H1 (cell line): ENCODE results near the gene PPM1M. TPM values are rescaled to one million over a fixed set of nuclear protein-coding genes. Genes with fewer than 3 reads are reported as not detected.

Experiments
- EP300 ChIP-seq, 2 experiments: IDR thresholded peaks; 1 replicate in 1 of 2; 2 replicates in 1 of 2; pipeline ENCODE4 v1.6.1; 2011 to 2012; ENCODE audit warnings: low read depth in 2 of 2, low read length in 2 of 2, mild to moderate bottlenecking in 2 of 2, borderline replicate concordance in 1 of 2, inconsistent platforms in 1 of 2, moderate library complexity in 1 of 2
- ZNF274 ChIP-seq: IDR thresholded peaks from 2 replicates; pipeline ENCODE4 v1.7.0; 2012; ENCODE audit warnings: low read length, borderline replicate concordance; ENCODE audit errors: extremely low read depth
- polyA plus RNA-seq, 7 experiments: library from polyadenylated mRNA; depleted of rRNA in 3 of 7; stranded (reverse) in 5 of 7; unstranded in 2 of 7; fragments of >200 nt in 5 of 7; fragments of 200-250 nt in 2 of 7; gene quantifications; 1 replicate in 5 of 7; 2 replicates in 1 of 7; 4 replicates in 1 of 7; pipeline versions ENCODE4 v1.2.1 to v1.2.3, GENCODE V29; 2011 to 2013; ENCODE audit warnings: missing spikeins in 2 of 7, mixed read lengths in 2 of 7
- total RNA-seq: library from RNA; stranded (reverse); fragmentation: NEBNext Ultra II Directional; extraction: Animal tissue kit (Norgen Biotek cat#: 25700); gene quantifications from 2 replicates; pipeline ENCODE4 v1.2.1, GENCODE V29; 2021
- TF ChIP-seq, protein P1 (sequence below): fragments of 300-600 bp; sonication (generic); IDR thresholded peaks from 2 replicates; pipeline ENCODE4 v1.7.1; 2012; ENCODE audit warnings: low read length, moderate library complexity, mild to moderate bottlenecking, inconsistent platforms; ENCODE audit not compliant: insufficient replicate concordance
- TF ChIP-seq, protein P2 (sequence below): IDR thresholded peaks from 2 replicates; pipeline ENCODE4 v1.6.1; 2012; ENCODE audit warnings: low read length, inconsistent platforms

PPM1M gene
- total and polyA plus RNA-seq, 2 of the 8 experiments (the other 6 are each of a cell fraction or from before 2014, with no cell fraction given): 5.2 to 6.3 TPM

DNA sequence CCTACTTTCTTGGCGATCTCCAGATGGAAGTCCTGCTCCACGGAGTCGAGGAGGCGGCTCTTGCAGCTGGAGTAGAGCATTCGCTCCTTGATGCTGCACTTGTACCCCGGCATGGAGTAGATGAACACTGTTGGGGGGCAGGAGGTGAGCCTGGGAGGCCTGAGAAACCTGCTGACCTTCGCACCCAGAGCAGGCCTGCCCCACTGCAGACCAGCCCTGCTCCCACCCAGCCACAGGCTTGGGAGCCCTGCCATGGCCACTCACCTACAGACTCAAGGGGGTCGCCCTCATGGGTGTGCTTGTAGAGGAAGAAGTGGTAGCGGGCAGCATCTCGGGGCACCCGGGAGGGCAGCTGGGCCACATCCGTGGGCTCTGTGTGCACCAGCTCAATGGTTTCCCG, 15.9 kb upstream of the PPM1M start (continued):
- TF ChIP-seq, protein P1, sequence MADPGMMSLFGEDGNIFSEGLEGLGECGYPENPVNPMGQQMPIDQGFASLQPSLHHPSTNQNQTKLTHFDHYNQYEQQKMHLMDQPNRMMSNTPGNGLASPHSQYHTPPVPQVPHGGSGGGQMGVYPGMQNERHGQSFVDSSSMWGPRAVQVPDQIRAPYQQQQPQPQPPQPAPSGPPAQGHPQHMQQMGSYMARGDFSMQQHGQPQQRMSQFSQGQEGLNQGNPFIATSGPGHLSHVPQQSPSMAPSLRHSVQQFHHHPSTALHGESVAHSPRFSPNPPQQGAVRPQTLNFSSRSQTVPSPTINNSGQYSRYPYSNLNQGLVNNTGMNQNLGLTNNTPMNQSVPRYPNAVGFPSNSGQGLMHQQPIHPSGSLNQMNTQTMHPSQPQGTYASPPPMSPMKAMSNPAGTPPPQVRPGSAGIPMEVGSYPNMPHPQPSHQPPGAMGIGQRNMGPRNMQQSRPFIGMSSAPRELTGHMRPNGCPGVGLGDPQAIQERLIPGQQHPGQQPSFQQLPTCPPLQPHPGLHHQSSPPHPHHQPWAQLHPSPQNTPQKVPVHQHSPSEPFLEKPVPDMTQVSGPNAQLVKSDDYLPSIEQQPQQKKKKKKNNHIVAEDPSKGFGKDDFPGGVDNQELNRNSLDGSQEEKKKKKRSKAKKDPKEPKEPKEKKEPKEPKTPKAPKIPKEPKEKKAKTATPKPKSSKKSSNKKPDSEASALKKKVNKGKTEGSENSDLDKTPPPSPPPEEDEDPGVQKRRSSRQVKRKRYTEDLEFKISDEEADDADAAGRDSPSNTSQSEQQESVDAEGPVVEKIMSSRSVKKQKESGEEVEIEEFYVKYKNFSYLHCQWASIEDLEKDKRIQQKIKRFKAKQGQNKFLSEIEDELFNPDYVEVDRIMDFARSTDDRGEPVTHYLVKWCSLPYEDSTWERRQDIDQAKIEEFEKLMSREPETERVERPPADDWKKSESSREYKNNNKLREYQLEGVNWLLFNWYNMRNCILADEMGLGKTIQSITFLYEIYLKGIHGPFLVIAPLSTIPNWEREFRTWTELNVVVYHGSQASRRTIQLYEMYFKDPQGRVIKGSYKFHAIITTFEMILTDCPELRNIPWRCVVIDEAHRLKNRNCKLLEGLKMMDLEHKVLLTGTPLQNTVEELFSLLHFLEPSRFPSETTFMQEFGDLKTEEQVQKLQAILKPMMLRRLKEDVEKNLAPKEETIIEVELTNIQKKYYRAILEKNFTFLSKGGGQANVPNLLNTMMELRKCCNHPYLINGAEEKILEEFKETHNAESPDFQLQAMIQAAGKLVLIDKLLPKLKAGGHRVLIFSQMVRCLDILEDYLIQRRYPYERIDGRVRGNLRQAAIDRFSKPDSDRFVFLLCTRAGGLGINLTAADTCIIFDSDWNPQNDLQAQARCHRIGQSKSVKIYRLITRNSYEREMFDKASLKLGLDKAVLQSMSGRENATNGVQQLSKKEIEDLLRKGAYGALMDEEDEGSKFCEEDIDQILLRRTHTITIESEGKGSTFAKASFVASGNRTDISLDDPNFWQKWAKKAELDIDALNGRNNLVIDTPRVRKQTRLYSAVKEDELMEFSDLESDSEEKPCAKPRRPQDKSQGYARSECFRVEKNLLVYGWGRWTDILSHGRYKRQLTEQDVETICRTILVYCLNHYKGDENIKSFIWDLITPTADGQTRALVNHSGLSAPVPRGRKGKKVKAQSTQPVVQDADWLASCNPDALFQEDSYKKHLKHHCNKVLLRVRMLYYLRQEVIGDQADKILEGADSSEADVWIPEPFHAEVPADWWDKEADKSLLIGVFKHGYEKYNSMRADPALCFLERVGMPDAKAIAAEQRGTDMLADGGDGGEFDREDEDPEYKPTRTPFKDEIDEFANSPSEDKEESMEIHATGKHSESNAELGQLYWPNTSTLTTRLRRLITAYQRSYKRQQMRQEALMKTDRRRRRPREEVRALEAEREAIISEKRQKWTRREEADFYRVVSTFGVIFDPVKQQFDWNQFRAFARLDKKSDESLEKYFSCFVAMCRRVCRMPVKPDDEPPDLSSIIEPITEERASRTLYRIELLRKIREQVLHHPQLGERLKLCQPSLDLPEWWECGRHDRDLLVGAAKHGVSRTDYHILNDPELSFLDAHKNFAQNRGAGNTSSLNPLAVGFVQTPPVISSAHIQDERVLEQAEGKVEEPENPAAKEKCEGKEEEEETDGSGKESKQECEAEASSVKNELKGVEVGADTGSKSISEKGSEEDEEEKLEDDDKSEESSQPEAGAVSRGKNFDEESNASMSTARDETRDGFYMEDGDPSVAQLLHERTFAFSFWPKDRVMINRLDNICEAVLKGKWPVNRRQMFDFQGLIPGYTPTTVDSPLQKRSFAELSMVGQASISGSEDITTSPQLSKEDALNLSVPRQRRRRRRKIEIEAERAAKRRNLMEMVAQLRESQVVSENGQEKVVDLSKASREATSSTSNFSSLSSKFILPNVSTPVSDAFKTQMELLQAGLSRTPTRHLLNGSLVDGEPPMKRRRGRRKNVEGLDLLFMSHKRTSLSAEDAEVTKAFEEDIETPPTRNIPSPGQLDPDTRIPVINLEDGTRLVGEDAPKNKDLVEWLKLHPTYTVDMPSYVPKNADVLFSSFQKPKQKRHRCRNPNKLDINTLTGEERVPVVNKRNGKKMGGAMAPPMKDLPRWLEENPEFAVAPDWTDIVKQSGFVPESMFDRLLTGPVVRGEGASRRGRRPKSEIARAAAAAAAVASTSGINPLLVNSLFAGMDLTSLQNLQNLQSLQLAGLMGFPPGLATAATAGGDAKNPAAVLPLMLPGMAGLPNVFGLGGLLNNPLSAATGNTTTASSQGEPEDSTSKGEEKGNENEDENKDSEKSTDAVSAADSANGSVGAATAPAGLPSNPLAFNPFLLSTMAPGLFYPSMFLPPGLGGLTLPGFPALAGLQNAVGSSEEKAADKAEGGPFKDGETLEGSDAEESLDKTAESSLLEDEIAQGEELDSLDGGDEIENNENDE: no peak
- no peak for TF ChIP-seq EP300 (IDR thresholded peaks at IDR 0.05; ENCODE audit: borderline replicate concordance in 1 of 2, low read depth in 2 of 2, low read length in 2 of 2)
- TF ChIP-seq, protein P2, sequence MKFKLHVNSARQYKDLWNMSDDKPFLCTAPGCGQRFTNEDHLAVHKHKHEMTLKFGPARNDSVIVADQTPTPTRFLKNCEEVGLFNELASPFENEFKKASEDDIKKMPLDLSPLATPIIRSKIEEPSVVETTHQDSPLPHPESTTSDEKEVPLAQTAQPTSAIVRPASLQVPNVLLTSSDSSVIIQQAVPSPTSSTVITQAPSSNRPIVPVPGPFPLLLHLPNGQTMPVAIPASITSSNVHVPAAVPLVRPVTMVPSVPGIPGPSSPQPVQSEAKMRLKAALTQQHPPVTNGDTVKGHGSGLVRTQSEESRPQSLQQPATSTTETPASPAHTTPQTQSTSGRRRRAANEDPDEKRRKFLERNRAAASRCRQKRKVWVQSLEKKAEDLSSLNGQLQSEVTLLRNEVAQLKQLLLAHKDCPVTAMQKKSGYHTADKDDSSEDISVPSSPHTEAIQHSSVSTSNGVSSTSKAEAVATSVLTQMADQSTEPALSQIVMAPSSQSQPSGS: no peak
- TF ChIP-seq ZNF274: no peak
